Panc1 (cell line): ENCODE measurements around the gene PBRM1. TPM values are rescaled to one million over a fixed set of nuclear protein-coding genes. Genes with fewer than 3 reads are reported as not detected.

ENCODE experiments used
- ATAC-seq: fragments of 200-7000 bp; cut with Tn5 transposase; 2 replicates; pipeline ENCODE4 v1.9.1; 2020; ENCODE audit warnings: mild to moderate bottlenecking, moderate library complexity
- BruUV-seq: library from RNA; stranded (reverse); fragments of 400-500 nt; replicated peaks from 2 replicates; lab custom pipeline; 2021; lab: Mats Ljungman, UMichigan
- CTCF ChIA-PET: fragments of 300-600 bp; sonication (Branson Sonifier 250); formaldehyde crosslinking; loops from one replicate; lab custom pipeline; 2022; ENCODE audit warnings: antibody characterized with exemption; lab: Charles Lee
- POLR2A ChIA-PET: fragments of 300-600 bp; sonication (Branson Sonifier 250); formaldehyde crosslinking; loops from one replicate; lab custom pipeline; 2022; ENCODE audit warnings: antibody characterized with exemption; lab: Charles Lee
- DNase-seq: peaks from one replicate; pipeline ENCODE4 v3.0.0-alpha.2; 2010; ENCODE audit warnings: low read depth, low spot score
- H3K27ac ChIP-seq: 2 replicates; pipeline ENCODE4 v1.5.1; 2011; ENCODE audit warnings: mild to moderate bottlenecking, low read length, inconsistent platforms
- H3K27me3 ChIP-seq: fragments of 200-500 bp; sonication (Bioruptor generic); 2 replicates; pipeline ENCODE4 v1.6.0; 2014; ENCODE audit warnings: low read length, inconsistent platforms; ENCODE audit not compliant: control insufficient read depth, insufficient read depth
- H3K36me3 ChIP-seq: fragments of 200-500 bp; sonication (Bioruptor generic); 2 replicates; pipeline ENCODE4 v1.5.1; 2014; ENCODE audit warnings: inconsistent platforms, mild to moderate bottlenecking, low read length, moderate library complexity; ENCODE audit not compliant: control insufficient read depth, insufficient read depth
- H3K4me1 ChIP-seq: 2 replicates; pipeline ENCODE4 v1.5.1; 2011; ENCODE audit warnings: inconsistent platforms, mild to moderate bottlenecking, low read length, moderate library complexity; ENCODE audit not compliant: control insufficient read depth, insufficient read depth
- H3K4me3 ChIP-seq, 2 experiments: 2 replicates each; pipeline ENCODE4 v1.5.1; 2011 to 2012; ENCODE audit warnings: low read depth in 2 of 2, low read length in 2 of 2, mild to moderate bottlenecking in 2 of 2, inconsistent platforms in 1 of 2, moderate library complexity in 1 of 2
- H3K9me3 ChIP-seq: fragments of 200-500 bp; sonication (Bioruptor generic); 2 replicates; pipeline ENCODE4 v1.5.1; 2014; ENCODE audit warnings: low read depth, mild to moderate bottlenecking, inconsistent platforms, low read length, moderate library complexity; ENCODE audit not compliant: control insufficient read depth, insufficient read depth
- CTCF ChIP-seq: fragments of 450-650 bp; IDR thresholded peaks from 2 replicates; pipeline ENCODE4 v1.5.1; 2017; ENCODE audit warnings: mild to moderate bottlenecking
- POLR2AphosphoS5 ChIP-seq: IDR thresholded peaks from 2 replicates; pipeline ENCODE4 v1.6.1; 2012; ENCODE audit warnings: mild to moderate bottlenecking, low read depth, low read length, moderate library complexity
- REST ChIP-seq, 2 experiments: IDR thresholded peaks; 2 replicates each; pipeline ENCODE4 v1.6.1; 2011 to 2012; ENCODE audit warnings: low read depth in 2 of 2, control low read depth in 1 of 2, low read length in 1 of 2, mild to moderate bottlenecking in 1 of 2, moderate library complexity in 1 of 2; ENCODE audit not compliant: insufficient read depth in 1 of 2
- SIN3A ChIP-seq: IDR thresholded peaks from 2 replicates; pipeline ENCODE4 v1.6.1; 2012; ENCODE audit warnings: low read depth, mild to moderate bottlenecking, low read length, moderate library complexity, borderline replicate concordance; ENCODE audit not compliant: insufficient read depth
- TCF7L2 ChIP-seq: IDR thresholded peaks from 2 replicates; pipeline ENCODE4 v1.6.1; 2011; ENCODE audit warnings: mild to moderate bottlenecking, low read depth, low read length, inconsistent platforms
- in situ Hi-C: cut with HindIII; loops from 2 replicates; pipeline ENCODE4 v1.10.0; 2016; ENCODE audit warnings: low sequenced_read_pairs, low pct_unique_long_range_greater_than_20kb
- intact Hi-C: fragments of 100-400 bp; cut with micrococcal nuclease; formaldehyde crosslinking; loops from one replicate; pipeline ENCODE4 v1.10.0; 2022; ENCODE audit not compliant: unreplicated experiment
- total RNA-seq: library from RNA; stranded (reverse); gene quantifications from one replicate; pipeline ENCODE4 v1.2.1, GENCODE V29; 2021; ENCODE audit not compliant: unreplicated experiment

The PBRM1 gene
- total RNA-seq, 1 experiment from 2014 or later = 43.5 TPM

- Histone ChIP-seq H3K36me3 (no peaks in the 10 kb centered on the region; the same call in 1 of the 2 replicates), H3K4me1 (peaks cover 9% of the 10 kb centered on the region), H3K27me3 (no peaks in the 10 kb centered on the region), H3K27ac (no peak overlapping the region), H3K4me3 (no peak overlapping the region), H3K9me3 (no peaks in the 10 kb centered on the region)
- POLR2A ChIA-PET = no interaction called here
- intact Hi-C loops = no loop called here
- no peak for TF ChIP-seq TCF7L2
- TF ChIP-seq POLR2AphosphoS5 = no peak
- no peak for TF ChIP-seq REST (IDR thresholded peaks at IDR 0.05; ENCODE audit: insufficient read depth in 1 of 2, low read depth in 2 of 2, low read length in 1 of 2)
- TF ChIP-seq SIN3A = no peak
- no peak for TF ChIP-seq CTCF
- no peak for DNase-seq
- ATAC-seq = no peak
- in situ Hi-C loops = no loop called here
- BruUV-seq = no TSS peak
- CTCF ChIA-PET = no interaction called here
Observed at GRCh38 chr3:52529376-52530333, 156.1 kb downstream of the PBRM1 start.

GRCh38 chr3:52528586-52529375, 156.9 kb downstream of the PBRM1 start:
- no TSS peak for BruUV-seq
- POLR2A ChIA-PET = no interaction called here
- ATAC-seq (no peak), DNase-seq (no peak)
- H3K27me3 ChIP-seq = no peaks in the 10 kb centered on the region
- H3K36me3 ChIP-seq = no peaks in the 10 kb centered on the region; the same call in 1 of the 2 replicates
- no peak overlapping the region for H3K27ac ChIP-seq
- intact Hi-C loops (no loop called here), in situ Hi-C loops (no loop called here)
- H3K9me3 ChIP-seq = no peaks in the 10 kb centered on the region
- peaks cover 4% of the 10 kb centered on the region for H3K4me1 ChIP-seq
- no peak overlapping the region for H3K4me3 ChIP-seq
- TF ChIP-seq SIN3A (no peak), CTCF (no peak), POLR2AphosphoS5 (no peak), REST (IDR thresholded peaks at IDR 0.05; ENCODE audit: insufficient read depth in 1 of 2, low read depth in 2 of 2, low read length in 1 of 2) (no peak), TCF7L2 (no peak)
- CTCF ChIA-PET = no interaction called here
